ENCODE results near the gene RPL12. TPM values are rescaled to one million over a fixed set of nuclear protein-coding genes. Genes with fewer than 3 reads are reported as not detected.
"Not testable (repeated sequence)": the region's sequence is repeated elsewhere in the genome, so short reads cannot be mapped to it uniquely, and the experiment has no call there.

RPL12 gene
- polyA plus RNA-seq, 4 donors = 1,449 to 1,745 (median 1,545) TPM

DNA sequence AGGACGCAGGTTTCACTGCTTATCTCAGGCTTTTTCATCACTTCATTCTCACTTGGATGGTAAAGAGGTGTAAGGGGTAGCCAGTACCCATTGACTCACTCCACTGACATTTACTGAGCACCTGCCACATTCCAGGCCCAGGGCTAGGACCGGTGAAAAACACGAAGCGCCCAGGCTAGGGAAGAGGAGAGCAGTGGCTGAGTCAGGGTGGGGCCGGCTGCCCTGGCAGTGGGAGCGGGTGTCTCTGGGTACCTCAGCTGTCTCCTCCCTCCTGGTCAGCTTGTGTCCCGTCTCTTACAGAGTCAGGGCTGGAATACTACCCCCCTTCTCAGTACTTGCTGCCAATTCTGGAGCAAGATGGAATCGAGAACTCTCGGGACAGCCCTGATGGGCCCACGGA lies 22.3 kb upstream of the RPL12 start:
- DNase-seq (ENCODE audit: low read depth in 4 of 4, low spot score in 3 of 4) = no peak

DNA sequence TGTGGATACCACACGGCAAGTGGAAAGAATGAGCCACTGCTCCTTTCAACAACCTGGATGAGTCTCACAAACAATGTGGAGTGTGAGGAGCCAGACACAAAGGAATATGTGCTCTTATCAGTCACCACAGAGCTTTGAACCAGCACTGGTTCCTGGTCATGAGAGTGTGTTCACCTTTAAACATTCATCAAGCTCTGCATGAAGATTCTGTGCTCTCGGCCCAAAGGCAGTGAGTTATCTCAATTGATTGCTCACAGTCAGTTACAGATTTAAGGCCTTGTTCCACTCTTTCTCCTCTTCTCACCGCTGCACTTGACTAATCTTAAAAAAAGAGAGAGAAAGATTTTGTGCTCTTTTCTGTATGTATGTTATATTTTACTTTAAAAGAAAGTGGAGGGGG lies 19.5 kb upstream of the RPL12 start:
- no peak for DNase-seq (ENCODE audit: low read depth in 4 of 4, low spot score in 3 of 4)

DNA sequence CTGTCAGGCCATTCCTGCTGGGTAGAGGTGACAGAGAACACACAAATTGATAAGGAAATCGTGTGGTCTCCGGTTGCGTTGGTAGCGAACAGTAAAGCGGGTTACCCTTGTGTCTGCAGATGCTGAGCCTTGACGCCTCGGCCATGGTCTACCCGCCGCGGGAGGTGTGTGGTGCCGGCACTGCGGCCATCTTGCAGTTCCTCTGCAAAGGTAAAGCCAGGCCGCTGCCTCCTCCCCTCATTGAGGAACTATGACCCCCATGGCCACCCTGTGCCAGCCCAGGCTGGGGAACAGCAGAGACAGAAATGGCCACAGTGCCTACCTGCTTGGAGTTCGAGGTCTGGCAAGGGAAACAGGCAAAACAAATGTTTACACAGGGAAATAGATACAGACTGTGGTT lies 16.4 kb upstream of the RPL12 start:
- no peak for DNase-seq (ENCODE audit: low read depth in 4 of 4, low spot score in 3 of 4)

DNA sequence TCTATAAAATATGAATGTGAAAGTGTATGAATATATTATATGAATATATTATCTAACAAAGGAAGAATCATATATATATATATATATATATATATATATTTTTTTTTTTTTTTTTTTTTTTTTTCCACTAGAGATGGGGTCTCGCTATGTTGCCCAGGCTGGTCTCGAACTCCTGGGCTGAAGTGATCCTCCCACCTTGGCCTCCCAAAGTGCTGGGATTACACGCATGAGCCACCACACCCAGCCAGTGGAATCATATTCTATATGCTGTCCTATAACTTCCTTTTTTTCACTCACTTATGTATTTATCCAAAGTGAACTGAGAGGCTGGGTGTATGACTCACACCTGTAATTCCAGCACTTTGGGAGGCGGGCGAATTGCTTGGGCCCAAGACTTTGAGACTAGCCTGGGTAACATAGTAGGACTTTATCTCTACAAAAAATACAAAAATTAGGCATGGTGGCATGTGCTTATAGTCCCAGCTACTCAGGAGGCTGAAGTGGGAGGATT lies 15.3 kb upstream of the RPL12 start:
- not testable (repeated sequence) for DNase-seq (ENCODE audit: low read depth in 4 of 4, low spot score in 3 of 4)

DNA sequence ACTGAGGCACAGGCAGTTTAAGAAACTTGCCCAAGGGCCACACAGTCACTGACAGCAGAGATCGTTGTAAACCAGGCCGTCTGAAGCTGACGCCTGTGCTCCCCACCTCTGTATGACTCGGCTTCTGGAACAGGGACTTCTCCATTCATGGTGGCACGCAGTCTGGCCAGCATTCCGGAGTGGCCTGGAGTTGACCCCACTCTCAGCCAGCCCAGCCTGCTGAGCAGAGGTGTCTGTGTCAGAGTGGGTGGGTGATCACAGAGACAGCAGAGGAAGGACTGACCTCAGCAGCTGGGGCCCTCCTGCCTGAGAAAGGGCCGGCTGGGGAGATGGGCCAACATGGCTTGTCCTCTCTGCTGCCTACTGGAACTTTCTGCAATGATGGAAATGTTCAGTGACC lies 12.7 kb upstream of the RPL12 start:
- no peak for DNase-seq (ENCODE audit: low read depth in 4 of 4, low spot score in 3 of 4)

DNA sequence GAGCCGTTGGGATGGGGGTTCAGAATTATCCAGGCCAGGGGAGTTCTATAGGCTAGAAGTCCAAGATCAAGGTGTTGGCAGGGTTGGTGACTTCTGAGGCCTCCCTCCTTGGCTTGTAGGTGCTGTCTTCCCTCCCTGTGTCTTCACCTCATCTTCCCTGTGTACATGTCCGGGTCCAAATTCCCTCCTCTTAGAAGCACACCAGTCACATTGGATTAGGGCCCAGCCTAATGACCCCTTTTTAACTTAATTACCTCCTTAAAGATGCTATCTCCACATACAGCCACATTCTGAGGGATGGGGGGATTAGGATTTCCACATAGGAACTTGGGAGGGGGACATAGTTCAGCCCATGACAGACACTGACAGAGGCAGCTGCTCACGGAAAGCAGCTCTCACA lies 12.2 kb upstream of the RPL12 start:
- DNase-seq (ENCODE audit: low read depth in 4 of 4, low spot score in 3 of 4) = no peak

DNA sequence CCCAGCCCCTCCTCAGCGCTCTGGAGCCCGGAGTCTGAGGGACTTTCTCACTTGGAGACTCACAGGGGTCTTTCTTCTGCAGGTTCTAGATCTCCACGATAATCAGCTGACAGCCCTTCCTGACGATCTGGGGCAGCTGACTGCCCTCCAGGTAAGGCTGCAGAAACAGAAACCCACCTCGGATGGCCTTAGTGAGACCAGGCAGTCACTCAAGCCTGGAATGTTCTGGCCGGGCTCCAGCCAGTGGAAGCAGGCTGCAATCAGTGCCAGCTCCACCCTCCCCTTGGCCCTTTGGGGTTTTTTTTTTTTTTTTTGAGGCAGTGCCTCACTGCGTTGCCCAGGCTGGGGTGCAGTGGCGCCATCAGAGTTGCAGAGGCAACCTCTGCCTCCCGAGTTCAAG lies 7.7 kb upstream of the RPL12 start:
- DNase-seq (ENCODE audit: low read depth in 4 of 4, low spot score in 3 of 4) = no peak

DNA sequence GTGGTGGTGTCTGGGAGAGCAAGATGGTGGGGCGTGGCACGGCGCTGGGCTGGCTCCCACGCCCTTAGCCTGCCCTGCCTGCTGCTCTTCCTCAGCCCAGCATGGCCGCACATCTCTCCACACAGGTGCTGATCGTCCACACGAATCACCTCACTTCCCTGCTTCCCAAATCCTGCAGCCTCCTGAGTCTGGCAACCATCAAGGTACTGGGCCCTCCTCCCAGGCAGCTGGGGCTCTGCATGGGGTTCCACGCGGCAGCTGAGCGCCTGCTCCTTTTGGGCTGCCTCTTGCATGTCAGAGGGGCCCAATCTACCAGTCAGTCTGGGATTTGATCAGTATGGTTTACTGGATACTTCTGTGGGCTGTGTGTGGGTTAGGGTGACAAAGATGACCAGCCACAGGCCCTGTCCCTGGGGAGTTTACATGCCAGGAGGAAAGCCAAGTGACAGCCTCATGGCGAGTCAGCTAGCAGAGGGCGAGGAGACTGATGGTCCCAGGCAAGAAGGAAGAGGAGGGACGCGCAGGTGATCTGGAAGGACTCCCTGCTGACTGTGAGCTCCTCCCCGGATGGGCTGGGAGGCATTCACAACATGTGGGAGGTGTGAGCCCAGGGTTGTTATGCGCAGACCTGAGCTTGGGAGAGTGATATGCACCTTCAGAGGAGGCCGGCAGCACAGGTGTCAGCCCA lies 6.1 kb upstream of the RPL12 start:
- DNase-seq (ENCODE audit: low read depth in 4 of 4, low spot score in 3 of 4) = no peak

DNA sequence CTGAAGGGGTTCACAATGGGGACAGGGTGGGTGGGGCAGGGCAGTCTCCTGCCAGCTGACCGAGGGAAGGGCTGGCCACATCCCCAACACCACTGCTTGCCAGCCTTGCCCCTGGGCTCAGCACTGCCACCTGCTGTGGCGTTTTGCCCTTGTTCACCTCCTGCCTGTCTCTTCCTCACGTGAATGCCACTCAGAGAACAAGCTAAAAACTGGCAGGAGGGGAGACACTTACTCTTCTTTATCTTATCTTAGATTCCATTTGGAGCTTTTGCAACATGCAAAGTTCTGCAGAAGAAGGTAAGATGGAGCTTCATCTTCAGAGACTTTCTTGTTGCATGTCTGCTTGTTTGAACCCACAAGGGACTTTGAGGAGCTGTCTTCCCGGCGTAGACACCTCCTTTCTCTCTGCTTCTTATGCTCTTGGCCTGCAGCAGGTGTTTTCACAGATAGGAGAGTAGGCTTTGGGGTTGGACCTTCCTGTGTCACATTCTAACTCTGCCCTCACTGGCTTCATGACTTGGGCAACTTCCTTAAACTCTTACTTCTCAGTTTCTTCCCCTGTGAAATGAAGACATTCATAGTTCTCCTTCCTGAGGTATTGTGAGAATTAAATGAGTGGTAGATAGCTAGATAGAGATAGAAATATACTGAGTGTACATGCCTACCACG lies 4.3 kb upstream of the RPL12 start:
- no peak for DNase-seq (ENCODE audit: low read depth in 4 of 4, low spot score in 3 of 4)

DNA sequence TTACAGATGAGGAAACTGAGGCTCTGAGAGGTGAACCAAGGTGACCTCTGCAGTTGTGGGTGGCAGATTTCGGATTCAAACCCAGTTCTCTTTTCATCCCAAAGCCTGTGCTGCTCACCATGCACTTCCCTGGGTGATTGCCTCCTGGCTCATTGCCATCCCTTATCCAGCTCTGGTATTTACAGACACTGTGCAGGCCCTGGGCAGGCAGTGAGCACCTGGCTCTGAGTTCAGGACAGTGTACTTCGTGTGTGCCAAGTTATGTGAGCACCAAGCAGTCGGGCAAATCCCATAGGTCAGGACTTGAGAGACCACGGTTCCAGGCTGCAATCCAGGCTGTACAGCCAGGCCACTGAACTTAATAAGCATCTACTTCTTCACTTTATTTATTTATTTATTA lies 1.5 kb upstream of the RPL12 start:
- DNase-seq (ENCODE audit: low read depth in 4 of 4, low spot score in 3 of 4) = peak in 1 of 4 donors; percentile 3

DNA sequence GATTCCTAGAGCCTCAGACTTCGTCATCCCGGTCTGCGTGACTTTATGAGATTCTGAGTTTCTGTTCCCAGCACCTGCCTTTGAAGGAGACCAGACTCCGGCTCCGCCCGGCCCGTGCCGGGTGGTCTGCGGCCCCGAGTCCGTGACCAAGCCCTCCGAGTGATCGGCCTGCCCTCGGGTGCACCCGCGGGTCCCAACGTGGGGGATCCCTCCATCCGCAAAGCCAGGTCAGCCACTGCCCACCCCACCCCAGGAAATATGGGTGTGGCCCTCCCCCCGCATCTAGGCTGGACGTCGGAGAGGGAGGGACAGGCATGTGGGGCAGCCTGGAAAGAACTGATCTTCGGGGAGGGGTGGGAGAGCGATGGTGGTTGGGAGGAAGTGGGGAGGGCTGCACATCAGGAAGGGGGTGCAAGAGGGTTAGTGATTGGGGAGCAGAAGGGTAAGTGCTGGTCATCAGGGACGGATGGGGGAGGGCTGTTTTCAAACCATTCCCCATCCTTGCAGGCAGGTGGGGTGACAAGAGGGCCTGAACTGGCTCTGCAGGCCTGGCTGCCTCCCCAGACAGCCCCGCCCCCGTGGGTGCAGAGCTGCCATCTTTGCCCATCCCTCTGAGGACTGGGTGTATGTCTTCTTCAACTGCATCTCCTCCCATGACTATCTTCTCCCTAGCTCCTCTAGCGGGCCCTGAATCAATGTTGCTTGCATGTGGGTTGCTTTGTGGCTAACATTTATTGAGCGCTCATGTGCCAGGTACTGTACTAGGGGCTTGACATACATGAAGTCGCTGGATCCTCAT lies 851 bp upstream of the RPL12 start:
- peak in 1 of 4 donors; percentile 55 for DNase-seq (ENCODE audit: low read depth in 4 of 4, low spot score in 3 of 4)

DNA sequence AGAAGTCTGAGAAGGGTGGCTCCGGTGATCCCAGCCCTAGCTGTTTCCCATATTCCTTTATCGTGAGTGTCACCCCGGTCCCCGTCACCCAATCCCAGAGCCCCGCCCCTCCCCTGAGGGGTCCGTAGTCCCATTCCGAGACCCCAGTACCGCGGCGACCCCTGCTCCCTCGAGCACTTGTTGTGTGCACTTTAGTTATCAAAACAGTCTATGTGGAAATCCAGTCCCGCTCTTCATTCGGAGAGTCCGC lies 327 bp upstream of the RPL12 start:
- no peak for DNase-seq (ENCODE audit: low read depth in 4 of 4, low spot score in 3 of 4)

DNA sequence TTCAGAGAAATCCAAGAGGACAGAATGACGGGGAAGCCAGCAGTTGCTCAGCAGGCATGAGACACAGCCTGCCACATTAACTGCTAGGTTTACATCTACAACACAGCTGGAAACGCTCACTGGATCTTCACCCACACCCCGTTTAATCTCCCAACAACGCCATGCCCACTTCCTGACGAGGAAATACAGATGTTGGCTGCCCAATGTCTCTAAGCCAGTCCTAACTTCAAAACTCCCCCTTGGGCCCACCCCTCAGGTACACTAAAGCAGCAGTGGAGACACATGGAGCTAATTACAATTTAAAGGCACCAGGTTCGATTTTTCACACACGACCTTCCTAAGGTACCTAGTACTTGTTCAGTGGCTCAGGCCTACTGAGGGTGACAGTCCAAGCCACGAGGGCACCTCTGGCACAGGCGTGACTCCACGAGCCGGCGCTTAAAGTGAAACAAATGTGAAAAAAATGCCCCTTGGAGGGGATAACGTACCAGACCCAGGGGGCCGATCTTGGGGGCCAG lies 904 bp downstream of the RPL12 start:
- peak in 1 of 4 donors; percentile 7 for DNase-seq (ENCODE audit: low read depth in 4 of 4, low spot score in 3 of 4)

DNA sequence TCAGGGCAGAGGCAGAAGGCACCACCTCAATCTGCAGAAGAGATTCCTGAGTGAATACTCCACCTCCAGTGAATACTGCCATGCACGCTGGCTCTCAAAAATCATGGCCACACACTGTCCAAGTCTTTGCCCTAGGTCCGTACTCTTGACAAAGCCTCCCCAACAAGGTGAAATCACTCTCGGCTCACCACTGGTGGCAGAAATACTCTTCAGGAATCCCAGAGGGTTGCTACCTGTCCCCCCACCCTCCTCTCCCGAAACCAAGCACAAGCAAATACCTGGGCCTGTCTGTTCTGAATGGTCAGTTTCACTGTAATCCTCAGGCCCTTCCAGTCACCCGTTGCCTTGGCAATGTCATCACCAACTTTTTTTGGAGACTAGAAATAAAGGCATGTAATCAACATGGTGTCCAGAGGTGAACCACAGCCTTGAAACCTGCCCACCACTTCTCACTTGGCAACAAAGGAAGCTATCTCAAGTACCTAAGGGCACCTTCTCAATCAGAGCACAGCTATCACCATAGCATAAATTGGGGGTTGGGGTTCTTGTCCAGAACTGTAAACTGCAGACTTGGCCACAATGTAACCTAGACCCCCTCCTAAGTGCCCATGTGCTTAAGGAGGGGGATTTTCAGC lies 1.8 kb downstream of the RPL12 start:
- DNase-seq (ENCODE audit: low read depth in 4 of 4, low spot score in 3 of 4) = no peak

DNA sequence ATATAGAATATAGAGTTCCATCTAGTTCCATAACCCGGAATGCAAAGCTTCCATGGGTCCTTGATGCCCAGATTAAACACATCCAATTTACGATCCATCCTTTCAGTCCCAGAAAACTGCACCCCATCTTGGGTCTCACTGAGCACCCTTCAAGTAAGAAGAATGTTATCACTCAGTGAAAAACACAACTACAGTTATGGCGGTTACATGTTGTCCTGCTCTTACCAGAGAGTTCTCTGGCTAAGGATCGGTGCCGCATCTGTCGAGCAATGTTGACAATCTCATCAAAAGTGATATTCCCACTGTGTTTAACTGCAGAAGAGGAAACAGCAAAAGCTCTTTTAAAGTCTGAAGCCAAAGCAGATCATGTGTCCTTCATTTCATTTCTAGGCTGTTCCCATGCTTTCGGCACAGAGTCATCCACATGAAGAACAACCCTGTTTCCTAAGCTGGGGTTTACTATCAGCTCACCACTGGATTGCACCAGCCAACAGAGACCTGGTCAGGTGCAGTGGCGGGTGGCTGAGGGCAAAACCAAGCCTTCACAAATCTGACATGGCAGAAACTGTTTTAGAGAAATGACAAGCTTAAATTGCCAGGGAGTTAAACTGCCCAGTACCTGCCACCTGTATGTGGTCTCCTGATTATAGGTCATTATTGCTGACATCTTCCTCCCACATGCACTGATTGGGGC lies 2.9 kb downstream of the RPL12 start:
- DNase-seq (ENCODE audit: low read depth in 4 of 4, low spot score in 3 of 4) = no peak

DNA sequence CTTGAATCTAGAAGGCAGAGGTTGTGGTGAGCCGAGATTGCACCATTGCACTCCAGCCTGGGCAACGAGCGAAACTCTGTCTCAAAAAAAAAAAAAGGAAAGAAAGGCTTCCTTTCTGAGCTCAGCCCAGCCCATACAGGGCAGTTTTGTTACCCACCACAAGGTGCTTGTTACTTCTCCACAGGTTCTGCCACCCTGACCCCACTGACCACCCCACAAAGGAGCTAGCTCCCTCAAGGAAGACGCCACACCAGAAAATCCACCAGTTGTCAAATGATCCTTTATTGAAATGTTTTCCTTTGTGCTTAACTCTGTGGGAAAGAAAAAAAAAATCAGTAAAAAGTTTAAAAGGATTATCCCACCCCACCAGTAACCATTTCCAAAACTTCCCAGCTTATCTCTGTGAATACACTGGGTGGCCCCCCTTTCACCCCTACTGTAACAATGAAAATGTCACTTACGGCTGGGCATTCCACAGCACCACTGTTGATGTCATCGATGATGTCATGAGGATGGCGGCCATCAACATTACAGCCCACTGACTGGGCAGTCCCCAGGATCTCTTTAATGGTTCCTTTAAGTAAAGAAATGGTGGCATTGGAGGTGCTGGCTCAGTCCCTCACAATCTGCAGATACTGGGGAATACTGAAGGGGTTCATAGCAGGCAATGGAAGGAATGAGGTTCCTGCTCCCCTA lies 3.6 kb downstream of the RPL12 start:
- no peak for DNase-seq (ENCODE audit: low read depth in 4 of 4, low spot score in 3 of 4)

DNA sequence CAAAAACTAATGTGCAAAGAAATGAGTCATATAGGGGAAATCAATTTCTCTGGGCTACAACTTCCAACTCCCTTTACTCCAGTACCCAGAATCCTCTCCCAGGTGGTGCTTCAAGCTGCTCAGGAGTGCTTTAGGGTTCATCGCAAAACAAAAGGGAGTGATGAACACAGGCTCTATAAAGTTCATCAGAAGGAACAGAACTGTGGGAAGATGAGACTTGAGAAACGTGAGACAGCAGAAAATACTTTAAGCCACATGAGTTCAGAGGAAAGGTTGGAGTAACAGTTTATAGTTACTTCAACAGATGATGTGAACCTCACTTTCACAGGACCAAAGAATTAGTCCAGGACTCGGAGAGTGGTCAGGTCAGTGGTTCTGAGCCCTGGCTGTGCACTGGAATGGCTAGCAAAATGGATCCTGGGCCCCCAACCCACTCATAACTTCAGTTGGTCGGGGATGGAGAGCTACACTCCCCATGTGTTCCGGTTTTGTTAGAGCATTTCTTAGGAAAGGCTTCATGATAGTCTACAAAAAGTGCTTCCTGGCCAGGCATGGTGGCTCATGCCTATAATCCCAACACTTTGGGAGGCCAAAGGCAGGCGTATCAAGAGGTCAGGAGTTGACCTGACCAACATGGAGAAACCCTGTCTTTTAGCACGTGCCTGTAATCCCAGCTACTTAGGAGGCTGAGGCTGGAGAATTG lies 4.3 kb downstream of the RPL12 start:
- no peak for DNase-seq (ENCODE audit: low read depth in 4 of 4, low spot score in 3 of 4)

DNA sequence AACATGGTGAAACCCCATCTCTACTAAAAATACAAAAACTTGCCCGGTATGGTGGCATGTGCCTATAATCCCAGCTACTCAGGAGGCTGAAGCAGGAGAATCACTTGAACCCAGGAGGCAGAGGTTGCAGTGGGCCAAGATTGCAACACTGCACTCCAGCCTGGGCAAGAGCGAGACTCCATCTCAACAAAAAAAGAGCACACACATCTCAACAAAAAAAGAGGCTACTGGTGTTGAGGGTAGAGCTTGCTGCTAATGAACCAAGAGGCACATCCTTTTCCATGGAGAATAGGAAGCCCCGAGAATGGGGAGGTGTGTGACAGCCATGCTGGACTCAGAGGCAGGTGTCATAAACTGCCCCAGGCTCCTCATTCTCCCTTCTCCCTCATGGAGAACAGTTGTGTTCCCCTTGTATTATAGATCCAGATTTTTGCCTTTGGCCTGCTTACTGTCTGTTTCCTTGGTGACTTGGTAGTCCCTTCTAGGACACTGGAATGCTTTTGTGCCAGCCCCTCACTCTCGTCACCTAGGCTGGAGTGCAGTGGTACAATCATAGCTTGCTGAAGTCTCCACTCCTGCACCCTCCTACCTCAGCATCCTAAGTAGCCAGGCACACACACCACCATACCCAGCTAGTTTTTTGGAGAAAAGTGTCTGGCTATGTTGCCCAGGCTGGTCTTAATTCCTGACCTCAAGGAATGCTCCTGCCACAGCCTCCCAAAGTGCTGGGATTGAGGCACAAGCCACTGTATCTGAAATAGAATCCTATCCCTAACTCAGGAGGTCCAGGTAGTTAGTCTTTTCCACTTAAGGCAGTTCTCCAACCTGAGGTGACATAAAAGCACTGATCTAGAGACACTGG lies 5.1 kb downstream of the RPL12 start:
- DNase-seq (ENCODE audit: low read depth in 4 of 4, low spot score in 3 of 4) = no peak

Measured in right renal pelvis (tissue), 4 donors.